Spleen (tissue), 11 donors: ENCODE measurements around the gene TPST1. TPM values are rescaled to one million over a fixed set of nuclear protein-coding genes. Genes with fewer than 3 reads are reported as not detected.

Source experiments
- DNase-seq: peaks from one replicate; pipeline ENCODE4 v3.0.0-alpha.2; 2020
- H3K27ac ChIP-seq, 8 donors: fragments of 200-600 bp; sonication (generic) in 7 of 8; 1 replicate in 4 of 8; 2 replicates in 4 of 8; pipeline versions ENCODE4 v1.5.0 to v1.8.0; 2016 to 2021; ENCODE audit warnings: inconsistent platforms in 4 of 8, mild to moderate bottlenecking in 4 of 8, moderate library complexity in 1 of 8
- H3K27me3 ChIP-seq, 7 donors: fragments of 200-600 bp; sonication (generic) in 6 of 7; replicated peaks in 1 of 7; 1 replicate in 4 of 7; 2 replicates in 3 of 7; pipeline versions ENCODE4 v1.5.0 to v1.8.0; 2016 to 2021; ENCODE audit warnings: inconsistent platforms in 3 of 7, mild to moderate bottlenecking in 1 of 7
- H3K36me3 ChIP-seq, 6 donors: fragments of 200-600 bp; sonication (generic) in 5 of 6; 1 replicate in 4 of 6; 2 replicates in 2 of 6; pipeline versions ENCODE4 v1.5.0 to v1.8.0; 2016 to 2021; ENCODE audit warnings: inconsistent platforms in 2 of 6
- H3K4me1 ChIP-seq, 6 donors: fragments of 200-600 bp; sonication (generic) in 5 of 6; 1 replicate in 3 of 6; 2 replicates in 3 of 6; pipeline versions ENCODE4 v1.5.0 to v1.8.0; 2016 to 2021; ENCODE audit warnings: inconsistent platforms in 3 of 6
- H3K4me3 ChIP-seq, 8 donors: fragments of 200-600 bp; sonication (generic) in 7 of 8; 1 replicate in 4 of 8; 2 replicates in 4 of 8; pipeline versions ENCODE4 v1.5.0 to v1.8.0; 2016 to 2021; ENCODE audit warnings: inconsistent platforms in 4 of 8, mild to moderate bottlenecking in 4 of 8, moderate library complexity in 2 of 8
- H3K9me3 ChIP-seq, 8 donors: fragments of 200-600 bp; sonication (generic) in 7 of 8; 1 replicate in 4 of 8; 2 replicates in 4 of 8; pipeline versions ENCODE4 v1.5.0 to v1.8.0; 2016 to 2021; ENCODE audit warnings: inconsistent platforms in 4 of 8
- CTCF ChIP-seq, 11 experiments: fragments of 200-600 bp in 7 of 11; fragments of 450-650 bp in 4 of 11; sonication (generic) in 4 of 11; IDR thresholded peaks in 8 of 11; conservative IDR thresholded peaks in 3 of 11; 1 replicate in 7 of 11; 2 replicates in 4 of 11; pipeline versions ENCODE4 v1.4.0 to v1.8.0; 2016 to 2021; ENCODE audit warnings: antibody characterized with exemption in 11 of 11, inconsistent platforms in 4 of 11, mild to moderate bottlenecking in 1 of 11
- POLR2A ChIP-seq, 3 donors: fragments of 450-650 bp; IDR thresholded peaks; one replicate each; pipeline ENCODE4 v1.5.1; 2017; ENCODE audit warnings: antibody characterized with exemption in 3 of 3, mild to moderate bottlenecking in 1 of 3
- POLR2AphosphoS5 ChIP-seq, 3 donors: sonication (generic); formaldehyde crosslinking; IDR thresholded peaks; one replicate each; pipeline ENCODE4 v1.5.1; 2017; ENCODE audit warnings: antibody characterized with exemption in 3 of 3
- WGBS, 5 donors: extraction: QIAGEN DNeasy Blood & Tissue Kit in 3 of 5; methylation state at CpG; one replicate each; pipeline versions ENCODE4 v1.1.5 to v1.1.7; 2013 to 2018; 5-methylcytosine and 5-hydroxymethylcytosine counted together
- intact Hi-C: fragments of 100-400 bp; cut with DNase I; formaldehyde crosslinking; loops from one replicate; pipeline ENCODE4 v1.15.0; 2023; ENCODE audit warnings: low total_unique reads
- polyA plus RNA-seq, 3 donors: library from polyadenylated mRNA; stranded (reverse); fragments of 200-250 nt; gene quantifications; one replicate each; pipeline ENCODE4 v1.2.1, GENCODE V29; 2013
- total RNA-seq, 7 donors: library from RNA; depleted of rRNA in 3 of 7; stranded (reverse); fragments of >200 nt in 3 of 7; fragmentation: NEBNext Ultra II Directional in 4 of 7; extraction: Animal tissue kit (Norgen Biotek cat#: 25700) in 4 of 7; gene quantifications; one replicate each; pipeline versions ENCODE4 v1.1.0 to v1.2.1, GENCODE V29; 2016 to 2021
- donor health status: healthy with polysubstance abuse.
- donor health status: DM: no; HTN: no; CAD: no; lungs with moderate emphysema.
- donor health status: DM: no; HTN: no; CAD: no.
- donor health status: Bipolar disorder and iron deficiency.
- donor health status: healthy.
- donor health status: DM: no; HTN: no; CAD: no.
- donor health status: DM: yes; HTN: yes; CAD: no.

TPST1 gene
- total and polyA plus RNA-seq, 10 donors = 4.8 to 58.5 (median 27.1) TPM

- peaks cover 0 to 7% (median 0%) of the 10 kb centered on the region in 8 donors for H3K9me3 ChIP-seq
- intact Hi-C loops = no loop called here
- no peak overlapping the region for H3K4me3 ChIP-seq
- peaks cover 0 to 5% (median 0%) of the 10 kb centered on the region in 6 donors for H3K4me1 ChIP-seq
- no peaks in the 10 kb centered on the region for H3K27me3 ChIP-seq
- DNase-seq = no peak
- H3K27ac ChIP-seq = no peak overlapping the region
- 91 to 97% (median 94%) methylated on average over 2 of the region's 2 CpGs for WGBS, 5 donors
- no peaks in the 10 kb centered on the region for H3K36me3 ChIP-seq
- TF ChIP-seq POLR2AphosphoS5 (IDR thresholded peaks at IDR 0.05) = no peak
Observed at GRCh38 chr7:66178258-66178657, 26.9 kb upstream of the TPST1 start.

- H3K9me3 ChIP-seq = peaks cover 0 to 8% (median 0%) of the 10 kb centered on the region in 8 donors
- no peak overlapping the region for H3K27ac ChIP-seq
- H3K4me3 ChIP-seq = no peak overlapping the region
- no peaks in the 10 kb centered on the region for H3K27me3 ChIP-seq
- no peaks in the 10 kb centered on the region for H3K36me3 ChIP-seq
- intact Hi-C loops = no loop called here
- H3K4me1 ChIP-seq = peaks cover 0 to 7% (median 0%) of the 10 kb centered on the region in 6 donors
- TF ChIP-seq POLR2A (IDR thresholded peaks at IDR 0.05) (no peak), POLR2AphosphoS5 (IDR thresholded peaks at IDR 0.05) (no peak)
- no peak for DNase-seq
Observed at GRCh38 chr7:66181329-66181728, 23.8 kb upstream of the TPST1 start.

- H3K9me3 ChIP-seq = peaks cover 0 to 8% (median 0%) of the 10 kb centered on the region in 8 donors
- WGBS, 5 donors = 92 to 98% (median 95%) methylated on average over 2 of the region's 2 CpGs
- intact Hi-C loops = no loop called here
Observed at GRCh38 chr7:66181845-66182244, 23.3 kb upstream of the TPST1 start.

GRCh38 chr7:66182920-66183319 lies 22.2 kb upstream of the TPST1 start:
- peaks cover 0 to 7% (median 0%) of the 10 kb centered on the region in 6 donors for H3K4me1 ChIP-seq
- no peak overlapping the region for H3K4me3 ChIP-seq
- H3K27me3 ChIP-seq = no peaks in the 10 kb centered on the region
- peaks cover 0 to 8% (median 0%) of the 10 kb centered on the region in 8 donors for H3K9me3 ChIP-seq
- H3K36me3 ChIP-seq = no peaks in the 10 kb centered on the region
- no peak for DNase-seq
- 73 to 92% (median 90%) methylated on average over 6 of the region's 6 CpGs for WGBS, 5 donors
- intact Hi-C loops = no loop called here
- TF ChIP-seq POLR2A (IDR thresholded peaks at IDR 0.05) = no peak
- no peak for TF ChIP-seq CTCF (IDR thresholded peaks at IDR 0.05 in 8 of 11, conservative IDR thresholded peaks at IDR 0.05 in 3 of 11)
- TF ChIP-seq POLR2AphosphoS5 (IDR thresholded peaks at IDR 0.05) = no peak
- H3K27ac ChIP-seq = peak overlapping the region in 1 of 8 donors; percentile 39

More at GRCh38 chr7:66181845-66182244, 23.3 kb upstream of the TPST1 start:
- no peak overlapping the region for H3K27ac ChIP-seq
- TF ChIP-seq POLR2A (IDR thresholded peaks at IDR 0.05) (no peak), POLR2AphosphoS5 (IDR thresholded peaks at IDR 0.05) (no peak), CTCF (IDR thresholded peaks at IDR 0.05 in 8 of 11, conservative IDR thresholded peaks at IDR 0.05 in 3 of 11) (no peak)
- DNase-seq = no peak
- H3K27me3 ChIP-seq = no peaks in the 10 kb centered on the region
- H3K36me3 ChIP-seq = no peaks in the 10 kb centered on the region
- peaks cover 0 to 7% (median 0%) of the 10 kb centered on the region in 6 donors for H3K4me1 ChIP-seq
- no peak overlapping the region for H3K4me3 ChIP-seq

- WGBS, 5 donors = 69 to 91% (median 88%) methylated on average over 2 of the region's 2 CpGs
- TF ChIP-seq CTCF (IDR thresholded peaks at IDR 0.05 in 8 of 11, conservative IDR thresholded peaks at IDR 0.05 in 3 of 11) (no peak), POLR2A (IDR thresholded peaks at IDR 0.05) (no peak), POLR2AphosphoS5 (IDR thresholded peaks at IDR 0.05) (no peak)
Observed at GRCh38 chr7:66183700-66184099, 21.4 kb upstream of the TPST1 start.

More at GRCh38 chr7:66183700-66184099, 21.4 kb upstream of the TPST1 start:
- H3K27ac ChIP-seq = peak overlapping the region in 1 of 8 donors; percentile 39
- H3K27me3 ChIP-seq = no peaks in the 10 kb centered on the region
- no peaks in the 10 kb centered on the region for H3K36me3 ChIP-seq
- peaks cover 0 to 7% (median 0%) of the 10 kb centered on the region in 6 donors for H3K4me1 ChIP-seq
- peaks cover 0 to 4% (median 0%) of the 10 kb centered on the region in 8 donors for H3K9me3 ChIP-seq
- no peak for DNase-seq
- no peak overlapping the region for H3K4me3 ChIP-seq
- intact Hi-C loops = no loop called here
